ENCODE measurements around the gene TMEM231. TPM values are rescaled to one million over a fixed set of nuclear protein-coding genes. Genes with fewer than 3 reads are reported as not detected.

The TMEM231 gene
- total RNA-seq, 1 experiment from 2014 or later, result 17.3 TPM

DNA sequence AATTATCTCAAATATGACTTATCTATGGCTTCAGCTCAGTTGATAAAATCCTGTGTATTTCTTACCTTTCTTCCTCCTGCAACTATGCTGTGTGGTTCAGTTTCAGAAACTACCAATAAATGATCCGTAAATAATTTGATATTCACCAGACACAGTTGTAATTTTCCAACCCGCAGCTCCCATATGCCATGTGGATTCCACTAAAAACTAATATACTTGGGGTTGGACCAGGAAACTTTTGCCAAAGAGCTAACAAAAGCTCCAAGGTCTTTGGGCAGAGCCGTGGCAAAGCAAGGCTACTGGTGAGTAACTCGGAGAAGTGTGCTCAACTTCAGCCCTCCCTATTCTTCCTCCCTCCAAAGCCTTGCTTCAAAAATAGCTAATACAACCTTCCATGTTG lies 58.5 kb downstream of the TMEM231 start:
- intact Hi-C loops (cut with micrococcal nuclease; ENCODE audit: unreplicated experiment), result no loop called here
- POLR2A ChIA-PET (ENCODE audit: low non-redundant PET), result no interaction called here

DNA sequence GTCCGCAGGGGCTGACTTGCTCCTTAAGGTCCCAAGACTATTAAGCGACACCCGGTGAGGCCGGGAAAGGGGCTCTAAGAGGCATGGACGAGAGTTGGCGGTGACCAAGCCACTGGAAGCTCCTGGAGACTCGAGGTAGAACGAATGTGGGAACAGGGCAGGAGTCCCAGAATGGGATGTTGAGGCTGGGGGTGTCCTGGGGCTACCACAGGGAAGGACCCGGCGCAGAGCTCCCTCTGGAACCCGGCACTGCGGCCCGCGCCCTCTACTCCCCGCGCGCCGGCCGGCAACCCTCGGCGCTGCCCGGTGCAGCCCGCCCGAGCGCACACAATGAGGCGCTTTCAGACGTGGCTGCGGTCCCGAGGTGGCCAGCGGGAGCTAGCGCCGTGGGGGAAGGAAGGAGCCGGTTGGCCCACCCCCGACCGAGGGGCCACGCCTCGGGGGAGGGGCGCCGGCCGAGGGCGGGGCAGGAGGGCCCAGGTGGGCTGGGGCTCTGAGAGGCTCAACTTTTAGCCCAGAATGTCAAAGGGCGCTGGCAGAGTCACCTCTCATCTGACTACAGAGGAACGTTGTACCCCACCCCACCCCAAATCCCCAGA lies 60.9 kb downstream of the TMEM231 start, which contains the start of gene CHST6:
TSS of gene CHST6 (minus strand) at position 366 of the 599 bp plus-strand sequence. CDS start 15,613 bp downstream, outside the sequence.
- H3K27me3 ChIP-seq (replicated peaks; ENCODE audit: insufficient read depth, low read depth, low read length, poor library complexity), result no peaks in the 10 kb centered on the region
- no peaks in the 10 kb centered on the region for H3K9me3 ChIP-seq (ENCODE audit: low read depth, low read length, poor library complexity, severe bottlenecking)
- TF ChIP-seq EZH2 (IDR thresholded peaks at IDR 0.05; ENCODE audit: borderline replicate concordance, low read depth, low read length, poor library complexity, severe bottlenecking), result no peak
- TF ChIP-seq, protein P1, sequence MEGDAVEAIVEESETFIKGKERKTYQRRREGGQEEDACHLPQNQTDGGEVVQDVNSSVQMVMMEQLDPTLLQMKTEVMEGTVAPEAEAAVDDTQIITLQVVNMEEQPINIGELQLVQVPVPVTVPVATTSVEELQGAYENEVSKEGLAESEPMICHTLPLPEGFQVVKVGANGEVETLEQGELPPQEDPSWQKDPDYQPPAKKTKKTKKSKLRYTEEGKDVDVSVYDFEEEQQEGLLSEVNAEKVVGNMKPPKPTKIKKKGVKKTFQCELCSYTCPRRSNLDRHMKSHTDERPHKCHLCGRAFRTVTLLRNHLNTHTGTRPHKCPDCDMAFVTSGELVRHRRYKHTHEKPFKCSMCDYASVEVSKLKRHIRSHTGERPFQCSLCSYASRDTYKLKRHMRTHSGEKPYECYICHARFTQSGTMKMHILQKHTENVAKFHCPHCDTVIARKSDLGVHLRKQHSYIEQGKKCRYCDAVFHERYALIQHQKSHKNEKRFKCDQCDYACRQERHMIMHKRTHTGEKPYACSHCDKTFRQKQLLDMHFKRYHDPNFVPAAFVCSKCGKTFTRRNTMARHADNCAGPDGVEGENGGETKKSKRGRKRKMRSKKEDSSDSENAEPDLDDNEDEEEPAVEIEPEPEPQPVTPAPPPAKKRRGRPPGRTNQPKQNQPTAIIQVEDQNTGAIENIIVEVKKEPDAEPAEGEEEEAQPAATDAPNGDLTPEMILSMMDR (conservative IDR thresholded peaks at IDR 0.05; ENCODE audit: low read depth, low read length), result no peak
- peak within 1 kb of the TSS; percentile 51 for H3K4me3 ChIP-seq (ENCODE audit: low read depth, low read length, poor library complexity, severe bottlenecking)
- DNase-seq (ENCODE audit: low spot score), result peak; percentile 57
- H3K4me1 ChIP-seq (ENCODE audit: insufficient read depth, low read length, poor library complexity, severe bottlenecking), result peaks cover 44% of the 10 kb centered on the region
- no peaks in the 10 kb centered on the region for H3K36me3 ChIP-seq (ENCODE audit: insufficient read depth, low read length, poor library complexity, severe bottlenecking)
- no peak within 1 kb of the TSS for H3K27ac ChIP-seq (ENCODE audit: low read depth, low read length, poor library complexity, severe bottlenecking)
- intact Hi-C loops (cut with micrococcal nuclease; ENCODE audit: unreplicated experiment), result no loop called here
- ChIA-PET POLR2A (ENCODE audit: low non-redundant PET) (interaction anchor here (0.6 to 0.7 kb wide), 3 partner anchors 20 to 764 kb away, joined by 3 to 5 read pairs (median 3); no protein-coding TSS in a partner anchor), CTCF (no interaction called here)
- BruUV-seq (replicated peaks), result no TSS peak

More for the DNA sequence above, 58.5 kb downstream of the TMEM231 start:
- Histone ChIP-seq H3K4me1 (ENCODE audit: insufficient read depth, low read length, poor library complexity, severe bottlenecking) (peaks cover 35% of the 10 kb centered on the region), H3K36me3 (ENCODE audit: insufficient read depth, low read length, poor library complexity, severe bottlenecking) (no peaks in the 10 kb centered on the region), H3K27me3 (replicated peaks; ENCODE audit: insufficient read depth, low read depth, low read length, poor library complexity) (no peaks in the 10 kb centered on the region), H3K4me3 (ENCODE audit: low read depth, low read length, poor library complexity, severe bottlenecking) (no peak overlapping the region), H3K9me3 (ENCODE audit: low read depth, low read length, poor library complexity, severe bottlenecking) (no peaks in the 10 kb centered on the region), H3K27ac (ENCODE audit: low read depth, low read length, poor library complexity, severe bottlenecking) (no peak overlapping the region)
- TF ChIP-seq, protein P1 (conservative IDR thresholded peaks at IDR 0.05; ENCODE audit: low read depth, low read length), result no peak
- no peak for TF ChIP-seq EZH2 (IDR thresholded peaks at IDR 0.05; ENCODE audit: borderline replicate concordance, low read depth, low read length, poor library complexity, severe bottlenecking)
- CTCF ChIA-PET, result interaction anchor here (0.9 kb wide), 1 partner anchor 20 kb away, joined by 9 read pairs; no protein-coding TSS in a partner anchor
- DNase-seq (ENCODE audit: low spot score), result no peak
- no TSS peak for BruUV-seq (replicated peaks)

DNA sequence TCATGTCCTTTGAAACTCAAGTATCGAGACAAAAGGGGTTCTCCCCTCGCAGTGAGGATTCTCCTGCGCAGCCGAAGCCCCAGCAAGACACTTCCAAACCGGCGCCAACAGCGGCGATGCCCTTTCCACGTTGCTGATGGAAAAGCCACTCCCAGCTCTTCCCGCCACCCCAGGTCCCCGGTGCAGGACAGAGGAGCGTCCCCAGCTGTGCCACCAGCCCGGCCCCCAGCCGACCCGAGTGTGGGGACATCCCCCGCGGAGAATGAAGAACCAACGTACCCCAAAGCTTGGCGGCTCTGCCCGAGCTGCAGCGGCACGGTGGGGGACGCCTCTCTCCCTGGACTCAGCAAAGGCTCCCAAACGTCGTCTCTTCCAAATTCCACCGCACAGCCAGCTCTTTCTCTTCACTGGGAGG lies 61.4 kb downstream of the TMEM231 start:
- Histone ChIP-seq H3K27ac (ENCODE audit: low read depth, low read length, poor library complexity, severe bottlenecking) (no peak overlapping the region), H3K4me1 (ENCODE audit: insufficient read depth, low read length, poor library complexity, severe bottlenecking) (peaks cover 44% of the 10 kb centered on the region), H3K27me3 (replicated peaks; ENCODE audit: insufficient read depth, low read depth, low read length, poor library complexity) (no peaks in the 10 kb centered on the region), H3K4me3 (ENCODE audit: low read depth, low read length, poor library complexity, severe bottlenecking) (peak overlapping the region; percentile 51), H3K9me3 (ENCODE audit: low read depth, low read length, poor library complexity, severe bottlenecking) (no peaks in the 10 kb centered on the region), H3K36me3 (ENCODE audit: insufficient read depth, low read length, poor library complexity, severe bottlenecking) (no peaks in the 10 kb centered on the region)
- TF ChIP-seq, protein P1 (conservative IDR thresholded peaks at IDR 0.05; ENCODE audit: low read depth, low read length), result no peak
- TF ChIP-seq EZH2 (IDR thresholded peaks at IDR 0.05; ENCODE audit: borderline replicate concordance, low read depth, low read length, poor library complexity, severe bottlenecking), result no peak
- ChIA-PET CTCF (no interaction called here), POLR2A (ENCODE audit: low non-redundant PET) (interaction anchor here (0.6 to 0.7 kb wide), 3 partner anchors 20 to 764 kb away, joined by 3 to 5 read pairs (median 3); no protein-coding TSS in a partner anchor)
- DNase-seq (ENCODE audit: low spot score), result no peak
- no TSS peak for BruUV-seq (replicated peaks)
- intact Hi-C loops (cut with micrococcal nuclease; ENCODE audit: unreplicated experiment), result no loop called here

Measured in A673 (cell line).